Endodermal cell (in vitro differentiated cells): Measurements from ENCODE around the gene SOX21. TPM values are rescaled to one million over a fixed set of nuclear protein-coding genes. Genes with fewer than 3 reads are reported as not detected.

ENCODE experiments used
- DNase-seq: peaks from one replicate; pipeline ENCODE4 v3.0.0-alpha.2; 2017
- H3K27ac ChIP-seq: 2 replicates; pipeline ENCODE4 v1.5.1; 2013; ENCODE audit warnings: mild to moderate bottlenecking, low read depth, low read length, moderate library complexity
- H3K27me3 ChIP-seq: 2 replicates; pipeline ENCODE4 v1.6.1; 2013; ENCODE audit warnings: mild to moderate bottlenecking, low read length, moderate library complexity; ENCODE audit not compliant: insufficient read depth, control insufficient read depth, poor library complexity, severe bottlenecking
- H3K36me3 ChIP-seq: 2 replicates; pipeline ENCODE4 v1.7.0; 2013; ENCODE audit warnings: mild to moderate bottlenecking, low read length, moderate library complexity; ENCODE audit not compliant: control insufficient read depth, insufficient read depth
- H3K4me1 ChIP-seq: one replicate; pipeline ENCODE4 v1.7.0; 2013; ENCODE audit warnings: low read length; ENCODE audit not compliant: control insufficient read depth, insufficient read depth
- H3K4me3 ChIP-seq: 2 replicates; pipeline ENCODE4 v1.5.1; 2013; ENCODE audit warnings: mild to moderate bottlenecking, low read length, moderate library complexity
- H3K9ac ChIP-seq: 2 replicates; pipeline ENCODE4 v1.6.1; 2013; ENCODE audit warnings: mild to moderate bottlenecking, low read length, moderate library complexity; ENCODE audit not compliant: poor library complexity, severe bottlenecking; ENCODE audit errors: extremely low read depth
- H3K9me3 ChIP-seq: 2 replicates; pipeline ENCODE4 v1.6.1; 2013; ENCODE audit warnings: mild to moderate bottlenecking, low read length, moderate library complexity; ENCODE audit not compliant: control insufficient read depth
- H3K27ac Mint-ChIP-seq: 2 replicates; pipeline ENCODE4 v1.8.0; 2020; ENCODE audit warnings: mixed read lengths
- H3K27me3 Mint-ChIP-seq: 2 replicates; pipeline ENCODE4 v1.8.0; 2021; ENCODE audit warnings: mild to moderate bottlenecking, mixed read lengths; ENCODE audit not compliant: insufficient read depth
- H3K36me3 Mint-ChIP-seq: 2 replicates; pipeline ENCODE4 v1.8.0; 2020; ENCODE audit warnings: low read depth, mixed read lengths
- H3K4me1 Mint-ChIP-seq: 2 replicates; pipeline ENCODE4 v1.8.0; 2020; ENCODE audit warnings: mixed read lengths
- H3K4me3 Mint-ChIP-seq: 2 replicates; pipeline ENCODE4 v1.8.0; 2020; ENCODE audit warnings: mild to moderate bottlenecking, moderate library complexity, mixed read lengths
- H3K9me3 Mint-ChIP-seq: 2 replicates; pipeline ENCODE4 v1.8.0; 2020; ENCODE audit warnings: mild to moderate bottlenecking, mixed read lengths
- WGBS, 2 experiments: methylation state at CpG; one replicate each; pipeline versions ENCODE4 v1.1.5 to v1.1.7; 2013; ENCODE audit warnings: missing lambda C conversion rate in 2 of 2, mixed read lengths in 1 of 2; ENCODE audit not compliant: insufficient coverage in 1 of 2, insufficient read length in 1 of 2; 5-methylcytosine and 5-hydroxymethylcytosine counted together
- total RNA-seq, 2 donors: library from RNA; stranded (reverse); fragmentation: NEBNext Ultra II Directional in 1 of 2; extraction: Animal tissue kit (Norgen Biotek cat#: 25700) in 1 of 2; gene quantifications; 2 replicates in 1 of 2; 3 replicates in 1 of 2; pipeline ENCODE4 v1.2.1, GENCODE V29; 2021
- TF ChIP-seq, protein P1 (sequence below): fragments of 200-600 bp; sonication (generic); conservative IDR thresholded peaks from 2 replicates; pipeline ENCODE4 v1.5.0; 2021; ENCODE audit warnings: antibody characterized with exemption, mild to moderate bottlenecking

Gene SOX21
- total RNA-seq, 2 donors from 2014 or later = 5.2 to 10.1 TPM

DNA sequence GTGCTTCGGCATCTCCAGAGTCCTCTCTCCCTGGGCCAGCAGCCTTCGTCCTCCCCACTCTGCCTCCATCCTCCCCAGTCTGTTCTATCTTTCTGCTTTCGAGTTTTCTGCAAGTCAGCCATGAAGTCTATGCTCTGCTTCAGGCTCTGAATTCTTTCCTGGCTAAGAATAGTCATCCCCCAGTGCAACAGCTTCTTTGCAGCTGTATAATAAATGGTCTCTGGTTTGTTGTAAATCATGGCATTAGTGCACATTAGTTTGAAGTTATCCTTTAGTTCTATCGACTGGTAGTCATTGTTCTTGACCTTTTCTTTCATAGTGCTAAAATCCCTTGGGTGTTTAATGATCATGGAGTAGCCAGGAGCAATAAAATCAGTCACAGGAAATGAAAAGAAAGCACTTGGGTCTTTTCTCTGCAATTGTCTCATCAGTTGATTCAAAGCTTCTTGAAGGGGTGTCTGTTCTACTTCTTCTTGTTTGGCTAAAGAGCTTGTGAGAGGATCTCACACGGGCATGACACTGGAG, 46.2 kb upstream of the SOX21 start:
- no peak overlapping the region for H3K27ac Mint-ChIP-seq
- Histone ChIP-seq H3K9me3 (no peaks in the 10 kb centered on the region), H3K9ac (no peak overlapping the region), H3K4me3 (no peak overlapping the region), H3K36me3 (no peaks in the 10 kb centered on the region), H3K4me1 (no peaks in the 10 kb centered on the region), H3K27me3 (no peaks in the 10 kb centered on the region), H3K27ac (no peak overlapping the region)
- H3K27me3 Mint-ChIP-seq = peaks cover 22% of the 10 kb centered on the region
- no peaks in the 10 kb centered on the region for H3K36me3 Mint-ChIP-seq
- 90 to 92% methylated on average over 4 to 5 of the region's 5 CpGs for WGBS, 2 experiments
- TF ChIP-seq, protein P1, sequence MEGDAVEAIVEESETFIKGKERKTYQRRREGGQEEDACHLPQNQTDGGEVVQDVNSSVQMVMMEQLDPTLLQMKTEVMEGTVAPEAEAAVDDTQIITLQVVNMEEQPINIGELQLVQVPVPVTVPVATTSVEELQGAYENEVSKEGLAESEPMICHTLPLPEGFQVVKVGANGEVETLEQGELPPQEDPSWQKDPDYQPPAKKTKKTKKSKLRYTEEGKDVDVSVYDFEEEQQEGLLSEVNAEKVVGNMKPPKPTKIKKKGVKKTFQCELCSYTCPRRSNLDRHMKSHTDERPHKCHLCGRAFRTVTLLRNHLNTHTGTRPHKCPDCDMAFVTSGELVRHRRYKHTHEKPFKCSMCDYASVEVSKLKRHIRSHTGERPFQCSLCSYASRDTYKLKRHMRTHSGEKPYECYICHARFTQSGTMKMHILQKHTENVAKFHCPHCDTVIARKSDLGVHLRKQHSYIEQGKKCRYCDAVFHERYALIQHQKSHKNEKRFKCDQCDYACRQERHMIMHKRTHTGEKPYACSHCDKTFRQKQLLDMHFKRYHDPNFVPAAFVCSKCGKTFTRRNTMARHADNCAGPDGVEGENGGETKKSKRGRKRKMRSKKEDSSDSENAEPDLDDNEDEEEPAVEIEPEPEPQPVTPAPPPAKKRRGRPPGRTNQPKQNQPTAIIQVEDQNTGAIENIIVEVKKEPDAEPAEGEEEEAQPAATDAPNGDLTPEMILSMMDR = no peak
- peaks cover 5% of the 10 kb centered on the region for H3K4me1 Mint-ChIP-seq
- peaks cover 4% of the 10 kb centered on the region for H3K9me3 Mint-ChIP-seq
- no peak overlapping the region for H3K4me3 Mint-ChIP-seq
- no peak for DNase-seq

DNA sequence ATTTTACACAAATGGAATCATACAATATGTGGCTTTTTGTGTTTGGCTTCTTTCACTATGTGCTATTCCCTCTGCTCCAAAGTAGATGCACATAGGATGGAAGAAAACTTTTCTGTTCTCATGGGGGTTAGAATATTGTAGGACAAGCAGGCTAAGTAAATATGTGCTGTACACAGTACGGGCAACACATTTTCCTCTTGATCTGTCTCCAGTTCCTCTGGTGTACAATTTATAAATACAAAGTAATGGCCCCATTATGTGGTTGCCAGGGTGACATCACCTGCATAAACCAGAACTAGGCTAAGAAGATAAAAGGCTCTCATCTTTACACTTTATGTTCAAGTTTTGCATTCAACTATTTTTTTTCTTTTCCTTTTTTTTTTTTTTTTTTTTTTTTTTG, 41.0 kb upstream of the SOX21 start:
- WGBS, 2 experiments = 88 to 100% methylated on average over 1 of the region's 1 CpG
- H3K36me3 ChIP-seq = no peaks in the 10 kb centered on the region
- H3K4me3 ChIP-seq = no peak overlapping the region
- TF ChIP-seq, protein P1 = no peak
- peaks cover 14% of the 10 kb centered on the region for H3K27me3 Mint-ChIP-seq
- H3K27ac ChIP-seq = no peak overlapping the region
- peaks cover 4% of the 10 kb centered on the region for H3K4me1 Mint-ChIP-seq
- H3K9me3 Mint-ChIP-seq = no peaks in the 10 kb centered on the region
- no peaks in the 10 kb centered on the region for H3K36me3 Mint-ChIP-seq
- no peaks in the 10 kb centered on the region for H3K9me3 ChIP-seq
- no peak overlapping the region for H3K27ac Mint-ChIP-seq
- H3K9ac ChIP-seq = no peak overlapping the region
- no peaks in the 10 kb centered on the region for H3K4me1 ChIP-seq
- H3K4me3 Mint-ChIP-seq = no peak overlapping the region
- DNase-seq = no peak
- peaks cover 5% of the 10 kb centered on the region for H3K27me3 ChIP-seq

DNA sequence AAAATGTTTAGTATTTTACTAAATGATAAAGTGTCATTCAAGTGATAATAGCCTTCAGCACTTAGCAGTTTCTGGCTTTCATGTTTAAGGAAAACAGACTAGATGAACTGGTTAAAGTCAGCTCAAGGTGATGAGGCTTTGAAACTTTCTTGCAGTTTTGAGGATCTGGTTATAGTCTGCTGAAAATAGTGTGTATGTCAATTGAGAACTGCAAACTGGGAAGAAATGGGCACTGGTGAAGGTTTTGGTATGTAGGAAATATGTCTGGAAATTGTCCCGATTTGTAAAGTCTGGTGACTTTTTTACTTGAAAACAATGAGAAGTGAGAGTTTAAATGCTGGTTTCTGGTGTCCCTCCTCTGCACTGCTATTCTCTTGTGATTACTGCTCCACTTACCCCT, 36.8 kb upstream of the SOX21 start:
- peaks cover 25% of the 10 kb centered on the region for H3K27me3 Mint-ChIP-seq
- Histone ChIP-seq H3K9ac (no peak overlapping the region), H3K36me3 (no peaks in the 10 kb centered on the region), H3K27me3 (peaks cover 37% of the 10 kb centered on the region), H3K9me3 (no peaks in the 10 kb centered on the region), H3K27ac (no peak overlapping the region), H3K4me3 (no peak overlapping the region), H3K4me1 (no peaks in the 10 kb centered on the region)
- H3K9me3 Mint-ChIP-seq = no peaks in the 10 kb centered on the region
- H3K27ac Mint-ChIP-seq = no peak overlapping the region
- DNase-seq = no peak
- H3K4me3 Mint-ChIP-seq = no peak overlapping the region
- peaks cover 4% of the 10 kb centered on the region for H3K4me1 Mint-ChIP-seq
- H3K36me3 Mint-ChIP-seq = no peaks in the 10 kb centered on the region
- TF ChIP-seq, protein P1 = no peak
- 96% methylated on average over 1 of the region's 1 CpG; no CpG with 5 or more reads in 1 of the 2 experiments for WGBS, 2 experiments
